ENCODE measurements around the gene CD300LF. TPM values are rescaled to one million over a fixed set of nuclear protein-coding genes. Genes with fewer than 3 reads are reported as not detected.

CD300LF gene
- polyA plus RNA-seq, 4 donors, result 1.6 to 5.7 (median 2.4) TPM

DNA sequence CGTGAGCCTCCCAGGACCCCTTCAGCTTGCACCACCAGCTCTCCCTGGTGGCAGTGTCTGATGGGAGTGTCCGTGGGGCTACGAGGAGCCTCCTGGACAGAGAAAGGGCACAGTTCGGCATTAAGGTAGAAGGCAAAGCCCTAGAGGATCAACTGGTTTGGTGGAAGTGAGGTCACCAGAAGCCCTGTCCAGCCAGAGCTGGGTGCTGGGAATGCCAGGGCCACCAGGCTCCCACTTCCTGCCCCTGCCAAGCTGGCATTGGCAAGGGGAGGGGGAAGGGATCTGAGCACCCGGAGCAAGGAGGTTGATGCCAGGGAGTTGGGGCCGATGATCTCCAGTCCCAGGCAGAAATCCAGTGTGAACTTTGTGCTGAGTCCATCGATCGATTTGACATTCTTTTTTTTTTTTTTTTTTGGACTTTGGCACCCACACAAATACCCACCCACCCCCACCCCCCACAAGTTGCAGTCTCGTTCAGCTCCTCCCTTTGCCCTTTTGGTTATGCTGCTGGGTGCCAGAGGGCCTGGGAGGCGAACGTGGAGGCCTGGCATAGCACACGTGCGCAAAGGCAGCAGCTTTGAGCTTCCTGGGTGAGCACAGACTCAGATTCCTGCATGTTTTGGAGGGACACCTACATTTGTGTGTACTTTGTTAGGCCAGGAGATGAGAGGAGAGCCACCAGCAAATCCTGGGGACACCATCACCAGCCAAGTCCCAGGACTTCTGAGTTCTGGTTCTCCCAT lies 37.8 kb upstream of the CD300LF start:
- no peaks in the 10 kb centered on the region for H3K27me3 ChIP-seq (ENCODE audit: control insufficient read depth in 3 of 3, insufficient read depth in 3 of 3, low read length in 3 of 3)
- peaks cover 9 to 69% (median 14%) of the 10 kb centered on the region in 3 donors for H3K4me1 ChIP-seq (ENCODE audit: control insufficient read depth in 3 of 3, insufficient read depth in 2 of 3, low read depth in 1 of 3, low read length in 2 of 3)
- H3K4me3 ChIP-seq (ENCODE audit: low read depth in 1 of 3, low read length in 3 of 3), result peak overlapping the region; percentile 97 to 98 (median 97)
- WGBS, 3 donors, result 7 to 32% (median 11%) methylated on average over 13 of the region's 13 CpGs
- no peak for FAIRE-seq
- peak overlapping the region; percentile 91 to 99 (median 97) for H3K27ac ChIP-seq (ENCODE audit: low read depth in 1 of 3, low read length in 2 of 3)
- H3K36me3 ChIP-seq (ENCODE audit: control insufficient read depth in 3 of 3, insufficient read depth in 2 of 3, low read depth in 1 of 3, low read length in 3 of 3), result peaks cover 0 to 59% (median 5%) of the 10 kb centered on the region in 3 donors
- peaks cover 0 to 4% of the 10 kb centered on the region in 2 donors for H3K9me3 ChIP-seq (ENCODE audit: control insufficient read depth in 2 of 2, insufficient read depth in 1 of 2, low read depth in 1 of 2, low read length in 1 of 2)
- peak; percentile 89 to 97 for DNase-seq

DNA sequence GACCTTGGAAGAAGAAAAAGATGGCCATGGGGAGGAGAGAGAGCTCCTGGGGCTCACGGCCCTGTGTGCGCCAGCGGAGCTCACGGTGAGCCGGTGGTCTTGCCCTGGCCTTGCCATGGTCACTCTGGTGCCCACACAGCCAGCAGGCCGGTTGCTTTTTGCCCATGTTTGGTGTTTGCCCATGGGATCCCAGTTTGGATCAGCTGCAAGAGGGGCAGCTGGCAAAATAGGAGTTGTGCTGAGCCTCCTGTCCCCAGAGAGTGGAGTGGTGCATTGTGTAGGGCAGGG lies 37.3 kb upstream of the CD300LF start:
- FAIRE-seq, result no peak
- H3K4me1 ChIP-seq (ENCODE audit: control insufficient read depth in 3 of 3, insufficient read depth in 2 of 3, low read depth in 1 of 3, low read length in 2 of 3), result peaks cover 9 to 68% (median 12%) of the 10 kb centered on the region in 3 donors

DNA sequence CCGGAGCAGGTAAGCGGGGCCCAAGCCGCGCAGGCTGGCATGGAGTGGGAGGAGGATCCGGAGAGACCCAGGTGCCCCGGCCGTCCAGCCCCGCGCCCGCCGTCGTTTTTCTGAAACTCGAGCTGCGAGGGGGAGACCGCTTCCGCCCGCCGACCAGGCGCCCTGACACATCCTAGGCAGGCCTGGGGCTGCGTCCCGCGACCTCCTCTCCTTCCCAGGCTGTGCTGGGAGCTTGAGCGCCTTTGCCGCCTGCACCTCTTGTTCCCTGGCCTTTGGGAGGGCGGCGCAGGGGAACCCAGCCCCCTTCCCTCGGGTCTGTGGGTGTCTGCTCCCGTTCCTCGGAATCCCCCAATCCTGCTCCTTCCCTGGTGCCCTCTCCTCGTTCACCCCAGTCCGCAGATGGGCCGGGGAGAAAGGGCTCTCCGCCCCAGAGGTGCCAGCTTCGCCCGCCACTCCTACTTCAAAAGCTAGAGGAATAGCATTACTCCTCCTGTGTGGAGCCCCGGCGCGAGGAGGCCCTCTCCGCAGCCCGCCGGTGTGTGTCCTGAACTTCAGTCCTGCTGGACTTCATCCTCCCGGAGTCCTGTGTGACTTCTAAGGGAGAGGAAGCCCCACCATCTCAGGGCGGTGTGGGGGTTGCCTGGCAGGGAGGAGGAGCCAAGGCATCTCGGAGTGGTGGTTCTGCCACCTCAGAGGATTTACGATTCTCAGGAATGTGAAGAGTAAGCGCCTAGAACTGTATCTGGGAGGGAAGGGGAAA lies 36.7 kb upstream of the CD300LF start:
- peaks cover 9 to 68% (median 10%) of the 10 kb centered on the region in 3 donors for H3K4me1 ChIP-seq (ENCODE audit: control insufficient read depth in 3 of 3, insufficient read depth in 2 of 3, low read depth in 1 of 3, low read length in 2 of 3)
- WGBS, 3 donors, result 1 to 3% (median 2%) methylated on average over 32 to 46 of the region's 46 CpGs

More for the DNA sequence above, 37.3 kb upstream of the CD300LF start:
- DNase-seq, result no peak
- Histone ChIP-seq H3K9me3 (ENCODE audit: control insufficient read depth in 2 of 2, insufficient read depth in 1 of 2, low read depth in 1 of 2, low read length in 1 of 2) (peaks cover 0 to 4% of the 10 kb centered on the region in 2 donors), H3K27me3 (ENCODE audit: control insufficient read depth in 3 of 3, insufficient read depth in 3 of 3, low read length in 3 of 3) (no peaks in the 10 kb centered on the region), H3K36me3 (ENCODE audit: control insufficient read depth in 3 of 3, insufficient read depth in 2 of 3, low read depth in 1 of 3, low read length in 3 of 3) (peaks cover 0 to 54% (median 1%) of the 10 kb centered on the region in 3 donors), H3K4me3 (ENCODE audit: low read depth in 1 of 3, low read length in 3 of 3) (peak overlapping the region; percentile 97 to 98 (median 97)), H3K27ac (ENCODE audit: low read depth in 1 of 3, low read length in 2 of 3) (peak overlapping the region; percentile 91 to 99 (median 97))
- 17 to 39% (median 25%) methylated on average over 6 of the region's 6 CpGs for WGBS, 3 donors

DNA sequence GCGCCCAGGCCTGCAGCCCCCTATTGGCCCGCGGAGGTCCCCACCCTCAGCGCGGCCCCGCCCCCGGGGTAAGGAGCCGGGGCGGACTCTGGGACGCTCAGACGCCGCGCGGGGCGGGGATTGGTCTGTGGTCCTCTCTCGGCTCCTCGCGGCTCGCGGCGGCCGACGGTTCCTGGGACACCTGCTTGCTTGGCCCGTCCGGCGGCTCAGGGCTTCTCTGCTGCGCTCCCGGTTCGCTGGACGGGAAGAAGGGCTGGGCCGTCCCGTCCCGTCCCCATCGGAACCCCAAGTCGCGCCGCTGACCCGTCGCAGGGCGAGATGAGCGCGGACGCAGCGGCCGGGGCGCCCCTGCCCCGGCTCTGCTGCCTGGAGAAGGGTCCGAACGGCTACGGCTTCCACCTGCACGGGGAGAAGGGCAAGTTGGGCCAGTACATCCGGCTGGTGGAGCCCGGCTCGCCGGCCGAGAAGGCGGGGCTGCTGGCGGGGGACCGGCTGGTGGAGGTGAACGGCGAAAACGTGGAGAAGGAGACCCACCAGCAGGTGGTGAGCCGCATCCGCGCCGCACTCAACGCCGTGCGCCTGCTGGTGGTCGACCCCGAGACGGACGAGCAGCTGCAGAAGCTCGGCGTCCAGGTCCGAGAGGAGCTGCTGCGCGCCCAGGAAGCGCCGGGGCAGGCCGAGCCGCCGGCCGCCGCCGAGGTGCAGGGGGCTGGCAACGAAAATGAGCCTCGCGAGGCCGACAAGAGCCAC lies 36.0 kb upstream of the CD300LF start, which contains the start of gene NHERF1:
TSS of gene NHERF1 (plus strand) at position 100 of the 750 bp plus-strand sequence. CDS start at position 319, 219 bp downstream.
- WGBS, 3 donors, result 0% methylated on average over 71 to 90 of the region's 90 CpGs
- Histone ChIP-seq H3K27me3 (ENCODE audit: control insufficient read depth in 3 of 3, insufficient read depth in 3 of 3, low read length in 3 of 3) (no peaks in the 10 kb centered on the region), H3K36me3 (ENCODE audit: control insufficient read depth in 3 of 3, insufficient read depth in 2 of 3, low read depth in 1 of 3, low read length in 3 of 3) (peaks cover 0 to 42% (median 0%) of the 10 kb centered on the region in 3 donors), H3K4me3 (ENCODE audit: low read depth in 1 of 3, low read length in 3 of 3) (peak within 1 kb of the TSS; percentile 97 to 98 (median 97)), H3K9me3 (ENCODE audit: control insufficient read depth in 2 of 2, insufficient read depth in 1 of 2, low read depth in 1 of 2, low read length in 1 of 2) (peaks cover 0 to 4% of the 10 kb centered on the region in 2 donors), H3K27ac (ENCODE audit: low read depth in 1 of 3, low read length in 2 of 3) (peak within 1 kb of the TSS; percentile 91 to 99 (median 97)), H3K4me1 (ENCODE audit: control insufficient read depth in 3 of 3, insufficient read depth in 2 of 3, low read depth in 1 of 3, low read length in 2 of 3) (peaks cover 8 to 66% (median 9%) of the 10 kb centered on the region in 3 donors)
- FAIRE-seq (no peak), DNase-seq (peak; percentile 96)

More for the DNA sequence above, 36.7 kb upstream of the CD300LF start:
- Histone ChIP-seq H3K9me3 (ENCODE audit: control insufficient read depth in 2 of 2, insufficient read depth in 1 of 2, low read depth in 1 of 2, low read length in 1 of 2) (peaks cover 0 to 4% of the 10 kb centered on the region in 2 donors), H3K27ac (ENCODE audit: low read depth in 1 of 3, low read length in 2 of 3) (peak overlapping the region; percentile 91 to 99 (median 97)), H3K4me3 (ENCODE audit: low read depth in 1 of 3, low read length in 3 of 3) (peak overlapping the region; percentile 97 to 98 (median 97)), H3K27me3 (ENCODE audit: control insufficient read depth in 3 of 3, insufficient read depth in 3 of 3, low read length in 3 of 3) (no peaks in the 10 kb centered on the region), H3K36me3 (ENCODE audit: control insufficient read depth in 3 of 3, insufficient read depth in 2 of 3, low read depth in 1 of 3, low read length in 3 of 3) (peaks cover 0 to 49% (median 0%) of the 10 kb centered on the region in 3 donors)
- FAIRE-seq, result no peak
- DNase-seq, result peak; percentile 92 to 95

DNA sequence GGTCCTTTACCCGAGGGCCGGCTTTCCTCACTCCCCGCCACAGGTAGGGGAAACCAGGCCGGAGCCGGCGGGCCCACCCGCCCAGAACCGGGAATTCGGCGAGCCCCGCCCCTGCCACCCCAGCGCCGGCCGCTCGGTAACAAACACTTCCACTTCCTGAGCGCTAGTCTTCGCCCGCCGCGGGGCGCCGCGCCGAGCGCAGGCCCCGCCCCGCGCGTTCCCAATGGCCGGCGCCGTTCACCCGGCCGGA lies 35.5 kb upstream of the CD300LF start:
- peak overlapping the region; percentile 35 to 50 (median 35) for H3K27ac ChIP-seq (ENCODE audit: low read depth in 1 of 3, low read length in 2 of 3)
- no peaks in the 10 kb centered on the region for H3K27me3 ChIP-seq (ENCODE audit: control insufficient read depth in 3 of 3, insufficient read depth in 3 of 3, low read length in 3 of 3)
- peak overlapping the region; percentile 35 to 51 (median 50) for H3K4me3 ChIP-seq (ENCODE audit: low read depth in 1 of 3, low read length in 3 of 3)
- 0 to 1% (median 0%) methylated on average over 16 to 34 of the region's 34 CpGs for WGBS, 3 donors
- no peak for DNase-seq
- H3K9me3 ChIP-seq (ENCODE audit: control insufficient read depth in 2 of 2, insufficient read depth in 1 of 2, low read depth in 1 of 2, low read length in 1 of 2), result peaks cover 0 to 4% of the 10 kb centered on the region in 2 donors
- H3K36me3 ChIP-seq (ENCODE audit: control insufficient read depth in 3 of 3, insufficient read depth in 2 of 3, low read depth in 1 of 3, low read length in 3 of 3), result peaks cover 0 to 37% (median 0%) of the 10 kb centered on the region in 3 donors
- peaks cover 6 to 61% (median 8%) of the 10 kb centered on the region in 3 donors for H3K4me1 ChIP-seq (ENCODE audit: control insufficient read depth in 3 of 3, insufficient read depth in 2 of 3, low read depth in 1 of 3, low read length in 2 of 3)
- no peak for FAIRE-seq

DNA sequence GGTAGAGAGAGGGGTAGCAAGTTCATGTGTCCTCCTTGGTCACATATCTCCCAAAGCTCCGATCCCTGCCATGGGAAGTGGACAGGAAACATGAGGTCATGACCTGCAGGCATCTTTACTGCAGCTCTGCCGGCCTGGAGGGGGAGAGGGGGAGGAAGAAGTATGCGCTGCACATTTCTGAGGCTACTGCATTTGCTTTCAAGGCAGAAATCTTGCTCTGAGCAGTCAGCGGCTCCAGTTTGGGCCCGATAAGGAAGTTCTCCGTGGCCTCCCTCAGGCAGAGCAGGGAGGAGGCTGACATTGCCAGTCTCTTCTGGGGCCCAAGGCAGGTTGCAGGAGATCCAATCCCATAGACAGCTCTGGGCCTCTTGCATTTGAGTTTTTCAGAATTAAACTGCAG lies 34.2 kb upstream of the CD300LF start:
- FAIRE-seq, result no peak

DNA sequence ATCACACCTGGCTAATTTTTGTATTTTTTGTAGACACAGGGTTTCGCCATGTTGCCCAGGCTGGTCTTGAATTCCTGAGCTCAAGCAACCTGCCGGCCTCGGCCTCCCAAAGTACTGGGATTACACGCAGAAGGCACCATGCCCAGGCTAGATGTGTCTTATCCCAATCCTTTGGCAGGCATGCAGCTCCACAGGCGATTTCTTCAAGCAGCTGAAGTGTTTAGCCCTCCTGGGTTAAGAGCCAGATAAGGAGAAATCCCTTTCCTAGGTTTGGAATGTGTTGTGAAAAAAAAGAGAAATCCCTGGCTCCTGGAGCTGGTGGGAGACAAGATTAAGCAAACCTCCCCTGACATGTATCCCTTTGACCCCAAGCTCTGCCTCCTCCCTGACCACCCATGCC lies 33.7 kb upstream of the CD300LF start:
- FAIRE-seq, result no peak
- no peak for DNase-seq
- no peak overlapping the region for H3K4me3 ChIP-seq (ENCODE audit: low read depth in 1 of 3, low read length in 3 of 3)
- peaks cover 0 to 18% (median 0%) of the 10 kb centered on the region in 3 donors for H3K36me3 ChIP-seq (ENCODE audit: control insufficient read depth in 3 of 3, insufficient read depth in 2 of 3, low read depth in 1 of 3, low read length in 3 of 3)
- no peaks in the 10 kb centered on the region for H3K9me3 ChIP-seq (ENCODE audit: control insufficient read depth in 2 of 2, insufficient read depth in 1 of 2, low read depth in 1 of 2, low read length in 1 of 2)
- WGBS, 3 donors, result 86 to 89% (median 86%) methylated on average over 5 of the region's 5 CpGs
- H3K4me1 ChIP-seq (ENCODE audit: control insufficient read depth in 3 of 3, insufficient read depth in 2 of 3, low read depth in 1 of 3, low read length in 2 of 3), result peaks cover 0 to 53% (median 0%) of the 10 kb centered on the region in 3 donors
- H3K27ac ChIP-seq (ENCODE audit: low read depth in 1 of 3, low read length in 2 of 3), result peak overlapping the region in 1 of 3 donors; percentile 47
- H3K27me3 ChIP-seq (ENCODE audit: control insufficient read depth in 3 of 3, insufficient read depth in 3 of 3, low read length in 3 of 3), result no peaks in the 10 kb centered on the region

More for the DNA sequence above, 34.2 kb upstream of the CD300LF start:
- Histone ChIP-seq H3K4me3 (ENCODE audit: low read depth in 1 of 3, low read length in 3 of 3) (no peak overlapping the region), H3K27me3 (ENCODE audit: control insufficient read depth in 3 of 3, insufficient read depth in 3 of 3, low read length in 3 of 3) (no peaks in the 10 kb centered on the region), H3K36me3 (ENCODE audit: control insufficient read depth in 3 of 3, insufficient read depth in 2 of 3, low read depth in 1 of 3, low read length in 3 of 3) (peaks cover 0 to 24% (median 0%) of the 10 kb centered on the region in 3 donors), H3K9me3 (ENCODE audit: control insufficient read depth in 2 of 2, insufficient read depth in 1 of 2, low read depth in 1 of 2, low read length in 1 of 2) (no peaks in the 10 kb centered on the region), H3K27ac (ENCODE audit: low read depth in 1 of 3, low read length in 2 of 3) (peak overlapping the region in 2 of 3 donors; percentile 44 to 47), H3K4me1 (ENCODE audit: control insufficient read depth in 3 of 3, insufficient read depth in 2 of 3, low read depth in 1 of 3, low read length in 2 of 3) (peaks cover 0 to 53% (median 0%) of the 10 kb centered on the region in 3 donors)
- 38 to 67% (median 55%) methylated on average over 6 of the region's 6 CpGs for WGBS, 3 donors
- DNase-seq, result no peak
